Activated CD4-positive, CD25-positive, alpha-beta regulatory T cell (primary cell): ENCODE data around the gene FOXK2.
"Not testable (repeated sequence)": the region's sequence is repeated elsewhere in the genome, so short reads cannot be mapped to it uniquely, and the experiment has no call there.

Experiments
- DNase-seq, 4 experiments: peaks; one replicate each; lab custom pipeline; 2025; lab: John Stamatoyannopoulos, UW

Gene FOXK2

GRCh38 chr17:82534401-82534812 lies 14.9 kb downstream of the FOXK2 start:
- DNase-seq, result no peak

- no peak for DNase-seq
These were observed 17.1 kb downstream of the FOXK2 start for GRCh38 chr17:82536512-82537201.

- not testable (repeated sequence) for DNase-seq
These were observed 17.7 kb downstream of the FOXK2 start for GRCh38 chr17:82537228-82537627.

- DNase-seq, result not testable (repeated sequence)
These were observed 19.5 kb downstream of the FOXK2 start for GRCh38 chr17:82539076-82539475.

- no peak for DNase-seq
These were observed 22.9 kb downstream of the FOXK2 start for GRCh38 chr17:82542439-82542838.

GRCh38 chr17:82544431-82545070 lies 25.0 kb downstream of the FOXK2 start:
- no peak for DNase-seq

- no peak for DNase-seq
These were observed 25.5 kb downstream of the FOXK2 start for GRCh38 chr17:82545071-82545462.

- DNase-seq, result no peak
These were observed 28.4 kb downstream of the FOXK2 start for GRCh38 chr17:82547981-82548380.

GRCh38 chr17:82548681-82549303 lies 29.3 kb downstream of the FOXK2 start:
- DNase-seq, result no peak

- DNase-seq, result peak; percentile 38 to 60 (median 50)
These were observed 32.4 kb downstream of the FOXK2 start for GRCh38 chr17:82551779-82552457.

- no peak for DNase-seq
These were observed 33.0 kb downstream of the FOXK2 start for GRCh38 chr17:82552580-82552979.

- no peak for DNase-seq
These were observed 33.8 kb downstream of the FOXK2 start for GRCh38 chr17:82553210-82553930.

GRCh38 chr17:82557510-82557909 lies 38.0 kb downstream of the FOXK2 start:
- DNase-seq, result not testable (repeated sequence)

GRCh38 chr17:82559566-82560251 lies 40.2 kb downstream of the FOXK2 start:
- DNase-seq, result no peak

GRCh38 chr17:82560252-82560642 lies 40.7 kb downstream of the FOXK2 start:
- DNase-seq, result no peak

- DNase-seq, result no peak
These were observed 41.4 kb downstream of the FOXK2 start for GRCh38 chr17:82560802-82561428.

GRCh38 chr17:82561429-82562035 lies 42.0 kb downstream of the FOXK2 start:
- DNase-seq, result no peak

GRCh38 chr17:82562718-82563220 lies 43.2 kb downstream of the FOXK2 start:
- DNase-seq, result not testable (repeated sequence)

- DNase-seq, result no peak
These were observed 43.8 kb downstream of the FOXK2 start for GRCh38 chr17:82563318-82563717.

GRCh38 chr17:82563745-82564144 lies 44.2 kb downstream of the FOXK2 start:
- DNase-seq, result not testable (repeated sequence)
